GM18502 (cell line): ENCODE measurements around the gene MRPS25.

ENCODE experiments used
- ATAC-seq: cut with Tn5 transposase; IDR thresholded peaks from one replicate; pipeline ENCODE4 v1.9.1; 2021; ENCODE audit warnings: mild to moderate bottlenecking; ENCODE audit not compliant: unreplicated experiment, poor library complexity

Gene MRPS25

GRCh38 chr3:15086263-15086662, 21.1 kb upstream of the MRPS25 start:
- no peak for ATAC-seq

DNA sequence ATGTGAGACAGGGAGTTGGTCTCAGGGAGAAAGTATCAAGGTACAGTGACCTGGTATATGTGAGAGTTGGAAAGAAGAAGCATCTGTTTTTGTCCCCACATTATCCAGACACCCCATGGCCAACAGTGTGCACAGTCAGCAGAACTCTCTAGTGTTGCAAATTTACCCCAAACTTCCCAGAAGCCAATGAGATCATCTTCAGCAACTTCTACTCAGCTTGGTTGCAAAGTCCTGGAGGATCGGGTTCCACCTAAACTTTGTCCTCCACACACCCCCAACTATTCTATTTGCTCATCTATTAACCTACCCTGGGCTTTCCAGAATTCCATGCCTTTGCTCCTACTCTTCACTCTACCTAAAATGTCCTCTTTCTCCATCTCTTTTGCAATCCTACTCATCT, 18.1 kb upstream of the MRPS25 start:
- no peak for ATAC-seq

DNA sequence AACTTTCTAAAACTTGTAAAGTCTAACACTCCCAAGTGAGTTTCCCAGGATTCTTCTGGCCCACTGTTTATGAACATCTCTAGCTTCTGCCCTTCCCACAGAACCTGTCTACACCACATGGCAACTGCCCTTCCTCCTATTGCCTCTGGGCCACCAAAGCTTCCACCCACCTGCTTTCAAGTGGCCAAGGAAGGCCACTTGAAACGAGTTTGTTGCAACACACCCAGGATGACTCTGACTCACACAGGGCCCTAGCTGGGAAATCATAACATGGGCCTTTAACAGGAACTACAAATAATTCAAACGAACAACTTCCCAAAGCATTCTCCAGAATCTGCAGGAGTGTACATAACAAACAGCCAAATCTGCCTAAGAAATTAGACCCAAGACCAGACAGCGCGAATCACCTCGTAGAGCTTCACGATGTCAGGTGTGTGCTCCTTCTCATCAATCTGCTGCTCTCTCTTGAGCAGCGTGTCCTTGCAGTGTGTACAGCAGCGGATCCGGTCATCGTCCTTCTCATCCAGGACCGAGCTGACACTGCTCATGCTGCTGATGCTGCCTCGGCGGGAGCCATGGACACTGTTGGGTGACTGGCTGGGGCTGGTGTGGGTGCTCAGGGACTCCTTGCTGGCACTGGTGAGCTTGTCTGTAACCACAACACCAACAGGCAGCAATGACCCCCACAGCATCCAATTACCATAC, 17.0 kb upstream of the MRPS25 start:
- no peak for ATAC-seq

GRCh38 chr3:15079091-15079490, 14.0 kb upstream of the MRPS25 start:
- no peak for ATAC-seq

DNA sequence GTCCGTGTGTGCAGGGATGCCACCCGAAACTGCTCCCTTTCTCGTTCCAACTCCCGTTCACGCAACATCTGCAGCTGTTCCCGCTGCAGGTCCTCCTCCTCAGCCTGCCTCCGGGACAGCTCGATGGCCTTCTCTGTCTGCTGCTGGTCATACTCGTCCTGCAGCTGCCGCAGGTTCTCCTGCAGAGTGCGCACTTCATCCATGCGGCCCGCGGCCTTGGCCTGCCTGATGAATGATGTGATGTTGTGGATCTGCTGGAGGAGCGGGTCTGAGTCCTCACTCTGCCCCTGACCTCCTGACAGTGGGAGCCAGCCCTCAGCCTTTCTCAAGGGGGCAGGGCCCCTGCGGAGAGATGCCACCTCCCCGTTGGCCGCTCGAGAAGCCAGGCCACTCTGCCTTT, 9.4 kb upstream of the MRPS25 start:
- no peak for ATAC-seq

DNA sequence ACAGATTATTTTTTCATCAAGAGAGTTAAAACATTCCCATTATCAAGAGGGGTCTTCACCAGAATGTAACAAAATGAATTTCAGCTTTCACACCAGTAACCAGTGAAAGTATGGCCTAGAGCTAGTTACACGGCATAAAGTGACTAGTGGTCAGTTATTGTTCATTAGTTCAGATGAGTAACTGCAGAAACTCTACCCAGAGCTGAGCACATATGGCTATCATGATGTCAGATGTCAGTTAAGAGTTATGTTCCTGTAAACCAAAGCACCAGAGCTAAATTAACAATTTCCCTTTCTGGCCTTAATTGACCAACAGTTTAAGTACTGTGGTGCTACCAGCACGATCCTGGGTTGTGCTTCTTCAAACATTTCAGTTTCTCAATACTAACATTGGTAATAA, 6.6 kb upstream of the MRPS25 start:
- ATAC-seq, result no peak

- ATAC-seq, result no peak
These were observed 4.3 kb upstream of the MRPS25 start for GRCh38 chr3:15069441-15069840.

DNA sequence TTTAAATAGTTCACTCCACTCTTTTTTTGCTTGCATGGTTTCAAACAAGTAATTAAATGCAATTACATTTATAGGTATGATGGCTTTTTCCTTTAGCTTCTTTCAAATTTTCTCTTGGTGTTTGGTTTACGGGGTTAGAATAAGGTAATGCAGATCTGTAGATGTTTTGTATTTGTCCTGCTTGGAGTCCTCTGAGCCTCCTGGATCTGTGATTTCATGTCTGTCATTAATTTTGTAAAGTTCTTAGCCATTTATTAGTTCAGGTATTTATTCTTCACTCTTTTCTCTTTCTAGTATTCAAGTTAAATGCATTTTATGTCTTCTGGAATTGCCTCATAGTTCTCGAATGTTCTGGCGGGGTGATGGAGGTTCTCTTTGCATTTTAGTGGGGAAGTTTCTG, 1.4 kb upstream of the MRPS25 start:
- no peak for ATAC-seq

GRCh38 chr3:15065550-15066007, 464 bp upstream of the MRPS25 start:
- no peak for ATAC-seq

DNA sequence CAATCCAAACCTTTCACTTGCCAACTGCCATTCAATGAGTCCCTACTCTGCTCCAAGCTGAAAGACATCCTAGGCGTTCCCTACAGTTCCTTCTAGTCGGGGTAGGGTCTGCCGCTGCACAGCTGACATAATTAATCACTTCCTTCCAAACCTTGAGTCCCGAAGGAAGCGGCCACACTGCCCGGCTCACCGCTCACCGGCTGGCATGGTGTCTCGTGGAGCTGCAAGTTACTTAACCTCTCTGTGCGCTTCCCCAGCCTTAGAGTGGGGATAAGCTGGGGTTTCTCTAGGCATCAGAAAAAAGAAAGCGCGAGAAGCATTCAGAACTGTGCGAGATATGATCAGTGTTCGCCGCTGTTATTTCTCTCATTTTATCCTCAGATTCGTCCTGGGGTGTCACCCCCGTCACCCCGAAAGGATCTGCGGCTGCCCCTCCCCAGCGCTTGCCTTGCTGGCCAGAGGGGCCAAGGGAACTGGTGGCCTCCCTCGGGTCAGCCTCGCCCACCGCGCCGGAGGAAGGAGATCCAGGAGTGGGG, 748 bp downstream of the MRPS25 start:
- ATAC-seq, result peak; percentile 33

DNA sequence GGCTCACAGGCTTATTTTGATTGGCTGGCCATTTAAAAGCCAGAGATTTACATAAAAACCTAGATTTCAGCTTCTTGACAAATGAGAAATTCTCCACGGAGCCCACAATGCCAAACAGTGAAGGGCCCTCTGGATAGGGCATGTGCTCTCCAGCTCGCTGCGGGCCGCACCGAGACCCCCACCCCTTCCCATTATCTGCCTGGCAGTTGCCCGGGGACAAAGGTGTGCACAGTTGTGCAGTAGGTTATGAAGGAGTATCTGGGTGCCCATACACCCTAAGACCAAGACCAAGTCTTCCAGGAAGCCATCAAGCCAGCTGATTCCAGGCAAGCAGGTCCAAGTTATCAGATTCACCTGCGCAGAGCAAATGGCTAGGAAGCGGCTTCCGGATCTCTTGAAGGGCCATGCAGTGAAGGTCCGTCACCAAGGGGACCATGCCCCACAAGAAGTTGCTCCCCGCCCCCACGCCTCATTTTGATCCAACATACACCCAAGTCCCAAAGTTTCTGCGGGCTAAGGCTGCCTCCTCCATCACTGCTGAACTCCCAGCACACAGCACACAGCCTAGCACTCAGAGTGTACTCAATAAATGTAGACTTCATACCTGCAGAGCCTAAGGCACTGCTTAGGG, 1.3 kb downstream of the MRPS25 start:
- no peak for ATAC-seq

DNA sequence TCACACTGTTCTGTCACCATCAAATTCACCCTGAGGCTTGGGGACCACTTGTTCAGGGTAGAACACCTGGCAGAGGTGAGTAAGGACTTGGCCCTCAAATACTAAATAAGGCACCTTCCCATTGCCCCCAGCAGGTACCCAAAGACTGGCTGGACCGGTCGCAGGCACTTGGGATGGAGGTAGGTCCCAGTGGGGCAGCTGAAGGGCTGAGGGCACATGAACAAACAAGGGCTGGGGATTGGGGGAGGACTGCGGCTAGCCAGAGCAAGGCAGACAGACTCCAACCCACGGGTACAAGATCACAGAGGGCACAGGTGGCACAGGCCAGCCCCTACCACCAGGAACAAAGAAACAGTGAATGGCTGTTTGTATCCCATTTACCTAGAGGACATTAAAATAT, 1.9 kb downstream of the MRPS25 start:
- no peak for ATAC-seq

- ATAC-seq, result no peak
These were observed 5.1 kb downstream of the MRPS25 start for GRCh38 chr3:15060029-15060428.

GRCh38 chr3:15056676-15057404, 8.3 kb downstream of the MRPS25 start:
- no peak for ATAC-seq

DNA sequence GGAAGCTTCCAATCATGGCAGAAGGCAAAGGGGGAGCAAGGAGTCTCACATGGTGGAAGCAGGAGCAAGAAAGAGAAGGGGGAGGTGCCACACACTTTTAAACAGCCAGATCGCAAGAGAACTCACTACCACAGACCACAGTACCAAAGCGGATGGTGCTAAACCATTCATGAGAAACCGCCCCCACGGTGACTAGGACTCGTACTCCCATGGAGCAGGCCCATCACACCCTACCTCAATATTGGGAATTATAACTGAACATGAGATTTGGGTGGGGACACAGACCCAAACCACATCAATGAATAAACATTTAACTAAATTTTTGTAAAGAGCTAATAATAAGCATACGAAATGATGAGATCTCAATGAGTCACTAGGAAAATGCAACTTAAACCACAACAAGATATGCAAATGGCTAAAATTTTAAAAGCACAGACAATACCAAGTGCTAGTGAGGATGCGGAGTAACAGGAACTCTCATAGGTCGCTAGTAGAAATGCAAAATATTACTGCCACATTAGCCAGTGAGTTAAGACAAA, 10.0 kb downstream of the MRPS25 start:
- peak; percentile 56 for ATAC-seq

DNA sequence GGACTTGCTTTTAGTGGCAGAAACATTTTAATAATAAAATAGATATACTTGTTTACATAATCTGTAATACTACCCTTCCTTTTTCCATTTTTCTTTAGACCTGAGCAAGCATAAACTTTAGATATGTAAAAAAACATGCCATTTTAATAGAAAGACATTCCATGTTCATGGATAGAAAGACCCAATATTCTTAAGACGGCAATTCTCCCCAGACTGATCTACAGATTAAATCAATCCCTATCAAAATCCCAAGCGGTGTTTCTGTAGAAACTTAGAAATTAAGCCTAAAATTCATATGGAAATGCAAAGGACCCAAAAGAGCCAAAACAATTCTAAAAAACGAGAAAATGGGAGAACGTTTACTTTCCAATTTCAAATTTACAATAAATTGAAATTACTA, 11.6 kb downstream of the MRPS25 start:
- ATAC-seq, result no peak

- no peak for ATAC-seq
These were observed 12.5 kb downstream of the MRPS25 start for GRCh38 chr3:15052335-15053242.

DNA sequence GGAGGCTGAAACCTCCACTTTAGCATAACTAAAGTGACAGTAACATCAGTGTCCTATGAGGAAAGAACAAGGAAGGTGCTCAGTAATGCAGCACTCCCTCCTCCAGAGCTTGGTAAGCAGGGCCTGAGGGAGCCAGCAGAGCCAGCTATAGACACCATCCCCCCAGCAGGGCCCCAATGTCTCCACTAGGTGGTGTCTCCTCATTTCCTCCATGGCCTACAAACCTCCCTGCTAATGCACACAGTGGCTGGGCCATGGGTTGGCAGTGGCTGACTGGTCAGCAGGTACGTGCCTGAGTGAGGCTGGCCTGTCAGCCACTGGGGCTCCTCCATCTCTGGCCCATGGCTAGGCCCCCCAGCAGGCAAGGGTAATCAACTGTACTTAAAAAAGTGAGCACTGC, 13.6 kb downstream of the MRPS25 start:
- peak; percentile 66 for ATAC-seq

DNA sequence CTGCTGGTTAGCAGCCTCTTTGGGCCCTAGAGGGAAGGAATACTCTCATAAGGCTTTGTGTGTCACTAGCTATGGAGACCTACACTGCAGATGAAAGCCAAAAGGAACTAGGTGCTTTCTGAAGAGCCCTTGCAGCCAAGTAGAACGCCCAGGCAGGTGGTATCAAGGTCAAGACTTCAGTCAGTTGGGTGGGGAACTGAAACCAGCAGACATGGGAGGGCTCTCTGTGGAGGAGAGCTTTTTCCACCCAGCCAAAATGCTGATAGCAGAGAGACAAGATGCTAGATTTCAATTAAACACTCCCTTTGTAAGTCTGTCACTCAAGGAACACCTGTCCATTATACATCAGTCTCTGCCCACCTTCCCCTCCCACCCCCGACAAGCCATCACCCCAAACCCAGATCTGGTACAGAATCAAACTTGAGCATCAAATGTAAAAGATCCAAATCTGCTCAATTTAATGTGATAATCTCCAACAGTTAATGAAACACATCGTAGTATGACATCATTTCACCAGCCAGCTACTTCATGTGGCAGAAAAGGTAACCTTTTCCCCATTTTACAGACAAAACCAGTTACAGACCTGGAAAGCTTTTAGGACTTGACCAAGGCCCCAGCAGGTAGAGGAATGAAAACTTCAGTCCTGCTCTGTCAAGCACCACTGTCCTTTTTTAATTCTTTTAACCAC, 14.6 kb downstream of the MRPS25 start:
- peak; percentile 77 for ATAC-seq
